Panc1 (cell line): ENCODE results near the gene BIRC7. TPM values are rescaled to one million over a fixed set of nuclear protein-coding genes. Genes with fewer than 3 reads are reported as not detected.

Experiments
- ATAC-seq: fragments of 200-7000 bp; cut with Tn5 transposase; 2 replicates; pipeline ENCODE4 v1.9.1; 2020; ENCODE audit warnings: mild to moderate bottlenecking, moderate library complexity
- BruUV-seq: library from RNA; stranded (reverse); fragments of 400-500 nt; replicated peaks from 2 replicates; lab custom pipeline; 2021; lab: Mats Ljungman, UMichigan
- CTCF ChIA-PET: fragments of 300-600 bp; sonication (Branson Sonifier 250); formaldehyde crosslinking; loops from one replicate; lab custom pipeline; 2022; ENCODE audit warnings: antibody characterized with exemption; lab: Charles Lee
- POLR2A ChIA-PET: fragments of 300-600 bp; sonication (Branson Sonifier 250); formaldehyde crosslinking; loops from one replicate; lab custom pipeline; 2022; ENCODE audit warnings: antibody characterized with exemption; lab: Charles Lee
- DNase-seq: peaks from one replicate; pipeline ENCODE4 v3.0.0-alpha.2; 2010; ENCODE audit warnings: low read depth, low spot score
- H3K27ac ChIP-seq: 2 replicates; pipeline ENCODE4 v1.5.1; 2011; ENCODE audit warnings: mild to moderate bottlenecking, low read length, inconsistent platforms
- H3K27me3 ChIP-seq: fragments of 200-500 bp; sonication (Bioruptor generic); 2 replicates; pipeline ENCODE4 v1.6.0; 2014; ENCODE audit warnings: low read length, inconsistent platforms; ENCODE audit not compliant: control insufficient read depth, insufficient read depth
- H3K36me3 ChIP-seq: fragments of 200-500 bp; sonication (Bioruptor generic); 2 replicates; pipeline ENCODE4 v1.5.1; 2014; ENCODE audit warnings: inconsistent platforms, mild to moderate bottlenecking, low read length, moderate library complexity; ENCODE audit not compliant: control insufficient read depth, insufficient read depth
- H3K4me1 ChIP-seq: 2 replicates; pipeline ENCODE4 v1.5.1; 2011; ENCODE audit warnings: inconsistent platforms, mild to moderate bottlenecking, low read length, moderate library complexity; ENCODE audit not compliant: control insufficient read depth, insufficient read depth
- H3K4me3 ChIP-seq, 2 experiments: 2 replicates each; pipeline ENCODE4 v1.5.1; 2011 to 2012; ENCODE audit warnings: low read depth in 2 of 2, low read length in 2 of 2, mild to moderate bottlenecking in 2 of 2, inconsistent platforms in 1 of 2, moderate library complexity in 1 of 2
- H3K9me3 ChIP-seq: fragments of 200-500 bp; sonication (Bioruptor generic); 2 replicates; pipeline ENCODE4 v1.5.1; 2014; ENCODE audit warnings: low read depth, mild to moderate bottlenecking, inconsistent platforms, low read length, moderate library complexity; ENCODE audit not compliant: control insufficient read depth, insufficient read depth
- CTCF ChIP-seq: fragments of 450-650 bp; IDR thresholded peaks from 2 replicates; pipeline ENCODE4 v1.5.1; 2017; ENCODE audit warnings: mild to moderate bottlenecking
- POLR2AphosphoS5 ChIP-seq: IDR thresholded peaks from 2 replicates; pipeline ENCODE4 v1.6.1; 2012; ENCODE audit warnings: mild to moderate bottlenecking, low read depth, low read length, moderate library complexity
- REST ChIP-seq, 2 experiments: IDR thresholded peaks; 2 replicates each; pipeline ENCODE4 v1.6.1; 2011 to 2012; ENCODE audit warnings: low read depth in 2 of 2, control low read depth in 1 of 2, low read length in 1 of 2, mild to moderate bottlenecking in 1 of 2, moderate library complexity in 1 of 2; ENCODE audit not compliant: insufficient read depth in 1 of 2
- SIN3A ChIP-seq: IDR thresholded peaks from 2 replicates; pipeline ENCODE4 v1.6.1; 2012; ENCODE audit warnings: low read depth, mild to moderate bottlenecking, low read length, moderate library complexity, borderline replicate concordance; ENCODE audit not compliant: insufficient read depth
- TCF7L2 ChIP-seq: IDR thresholded peaks from 2 replicates; pipeline ENCODE4 v1.6.1; 2011; ENCODE audit warnings: mild to moderate bottlenecking, low read depth, low read length, inconsistent platforms
- in situ Hi-C: cut with HindIII; loops from 2 replicates; pipeline ENCODE4 v1.10.0; 2016; ENCODE audit warnings: low sequenced_read_pairs, low pct_unique_long_range_greater_than_20kb
- intact Hi-C: fragments of 100-400 bp; cut with micrococcal nuclease; formaldehyde crosslinking; loops from one replicate; pipeline ENCODE4 v1.10.0; 2022; ENCODE audit not compliant: unreplicated experiment
- total RNA-seq: library from RNA; stranded (reverse); gene quantifications from one replicate; pipeline ENCODE4 v1.2.1, GENCODE V29; 2021; ENCODE audit not compliant: unreplicated experiment

Gene BIRC7
- total RNA-seq, 1 experiment from 2014 or later = 9.0 TPM

GRCh38 chr20:63194797-63195173 lies 40.9 kb upstream of the BIRC7 start:
- ChIA-PET CTCF (no interaction called here), POLR2A (interaction anchor here (0.5 kb wide), 1 partner anchor 92 kb away, joined by 3 read pairs; no protein-coding TSS in a partner anchor)
- Histone ChIP-seq H3K9me3 (no peaks in the 10 kb centered on the region), H3K27ac (no peak overlapping the region), H3K4me1 (0 out of 2 replicates have a peak, but pooled peaks cover 3% of the 10 kb centered on the region), H3K4me3 (no peak overlapping the region), H3K27me3 (no peaks in the 10 kb centered on the region), H3K36me3 (peaks cover 2% of the 10 kb centered on the region; the same call in 1 of the 2 replicates)
- no peak for TF ChIP-seq POLR2AphosphoS5
- TF ChIP-seq CTCF = no peak
- TF ChIP-seq REST (IDR thresholded peaks at IDR 0.05; ENCODE audit: insufficient read depth in 1 of 2, low read depth in 2 of 2, low read length in 1 of 2) = no peak
- TF ChIP-seq SIN3A = no peak
- no TSS peak for BruUV-seq
- in situ Hi-C loops (no loop called here), intact Hi-C loops (no loop called here)
- DNase-seq (no peak), ATAC-seq (no peak)

GRCh38 chr20:63196768-63197470 lies 38.8 kb upstream of the BIRC7 start:
- intact Hi-C loops = no loop called here
- no peak for DNase-seq

More at GRCh38 chr20:63196768-63197470, 38.8 kb upstream of the BIRC7 start:
- H3K27ac ChIP-seq = no peak overlapping the region
- no peak overlapping the region for H3K4me3 ChIP-seq
- peaks cover 2% of the 10 kb centered on the region for H3K36me3 ChIP-seq
- TF ChIP-seq TCF7L2 (no peak), POLR2AphosphoS5 (no peak), CTCF (no peak), SIN3A (no peak), REST (IDR thresholded peaks at IDR 0.05; ENCODE audit: insufficient read depth in 1 of 2, low read depth in 2 of 2, low read length in 1 of 2) (no peak)
- no peaks in the 10 kb centered on the region for H3K9me3 ChIP-seq
- no peak; the same call in 1 of the 2 replicates for ATAC-seq
- H3K4me1 ChIP-seq = 0 out of 2 replicates have a peak, but pooled peaks cover 3% of the 10 kb centered on the region
- in situ Hi-C loops = no loop called here
- CTCF ChIA-PET = no interaction called here
- no TSS peak for BruUV-seq
- POLR2A ChIA-PET = no interaction called here
- no peaks in the 10 kb centered on the region for H3K27me3 ChIP-seq
